Left ventricle myocardium inferior (tissue), 1 donor: ENCODE data around the gene RAB5A. TPM values are rescaled to one million over a fixed set of nuclear protein-coding genes. Genes with fewer than 3 reads are reported as not detected.
"Not testable (repeated sequence)": the region's sequence is repeated elsewhere in the genome, so short reads cannot be mapped to it uniquely, and the experiment has no call there.

Source experiments
- DNase-seq: peaks from one replicate; pipeline ENCODE4 v3.0.0-alpha.2; 2020
- H3K27ac ChIP-seq: fragments of 200-600 bp; replicated peaks from 2 replicates; pipeline ENCODE4 v1.8.0; 2021
- H3K27me3 ChIP-seq: fragments of 200-600 bp; 2 replicates; pipeline ENCODE4 v1.8.0; 2021; ENCODE audit warnings: low read depth
- H3K36me3 ChIP-seq: fragments of 200-600 bp; 2 replicates; pipeline ENCODE4 v1.8.0; 2021
- H3K4me1 ChIP-seq: fragments of 200-600 bp; 2 replicates; pipeline ENCODE4 v1.8.0; 2021
- H3K4me3 ChIP-seq: fragments of 200-600 bp; 2 replicates; pipeline ENCODE4 v1.8.0; 2021; ENCODE audit warnings: mild to moderate bottlenecking, moderate library complexity
- H3K9me3 ChIP-seq: fragments of 200-600 bp; replicated peaks from 2 replicates; pipeline ENCODE4 v1.8.0; 2021
- CTCF ChIP-seq: fragments of 200-600 bp; IDR thresholded peaks from 2 replicates; pipeline ENCODE4 v1.8.0; 2021; ENCODE audit warnings: antibody characterized with exemption, mild to moderate bottlenecking, borderline replicate concordance
- intact Hi-C: fragments of 100-400 bp; cut with micrococcal nuclease; formaldehyde crosslinking; loops from one replicate; pipeline ENCODE4 v1.11.0; 2022
- total RNA-seq: library from RNA; stranded (reverse); fragmentation: NEBNext Ultra II Directional; extraction: Animal tissue kit (Norgen Biotek cat#: 25700); gene quantifications from one replicate; pipeline ENCODE4 v1.2.1, GENCODE V29; 2021
- donor health status: DM: no; HTN: yes; CAD: no; lungs with severe emphysema.

The RAB5A gene
- total RNA-seq, 1 donor from 2014 or later = 52.0 TPM

GRCh38 chr3:20028905-20029331 lies 82.0 kb downstream of the RAB5A start:
- H3K36me3 ChIP-seq = no peaks in the 10 kb centered on the region
- H3K27me3 ChIP-seq = no peaks in the 10 kb centered on the region
- no peak for TF ChIP-seq CTCF
- DNase-seq = no peak
- no peak overlapping the region for H3K27ac ChIP-seq
- H3K4me3 ChIP-seq = no peak overlapping the region
- H3K4me1 ChIP-seq = peaks cover 14% of the 10 kb centered on the region
- intact Hi-C loops = loop anchor here (2.0 to 10.0 kb wide), 2 partner anchors 56 to 84 kb away; partner anchors contain the start of gene RAB5A
- no peaks in the 10 kb centered on the region for H3K9me3 ChIP-seq

- DNase-seq, H3K27ac ChIP-seq, H3K36me3 ChIP-seq, H3K4me3 ChIP-seq, H3K9me3 ChIP-seq, intact Hi-C loops, H3K27me3 ChIP-seq, H3K4me1 ChIP-seq: not testable (repeated sequence)
These were observed 85.0 kb downstream of the RAB5A start for GRCh38 chr3:20031939-20032338.

Other genes starting within 250 kb of the RAB5A start
- gene EFHB, start 12.9 kb upstream of the RAB5A start, total RNA-seq = 0.58 TPM
- not detected for gene PP2D1, start 65.2 kb downstream of the RAB5A start, total RNA-seq
- 94.3 TPM for gene KAT2B, start 93.3 kb downstream of the RAB5A start, total RNA-seq
- gene SGO1, start 239.1 kb downstream of the RAB5A start, total RNA-seq = 0.38 TPM